GM12892 (cell line): ENCODE measurements around the gene RPE.

Experiments used
- POLR2A ChIP-seq: IDR thresholded peaks from 2 replicates; pipeline ENCODE4 v1.6.1; 2011; ENCODE audit warnings: low read depth, low read length, control low read depth
- POLR2AphosphoS5 ChIP-seq: IDR thresholded peaks from 2 replicates; pipeline ENCODE4 v1.6.1; 2011; ENCODE audit warnings: low read depth, low read length, control low read depth
- TAF1 ChIP-seq: IDR thresholded peaks from 2 replicates; pipeline ENCODE4 v1.6.1; 2011; ENCODE audit warnings: low read depth, mild to moderate bottlenecking, control low read depth, low read length, borderline replicate concordance

- TF ChIP-seq POLR2A: no peak
- no peak for TF ChIP-seq POLR2AphosphoS5
- TF ChIP-seq TAF1: no peak
Observed at GRCh38 chr2:209993968-209994367, 8.5 kb upstream of the RPE start.
